Liver (tissue), 3 donors: ENCODE results near the gene RAET1G.

ENCODE experiments used
- SP1 ChIP-seq: IDR thresholded peaks from 2 replicates; pipeline ENCODE4 v1.6.1; 2018; ENCODE audit warnings: antibody characterized with exemption, mild to moderate bottlenecking
- TF ChIP-seq, protein P1 (sequence below): fragments of 150-350 bp; IDR thresholded peaks from 2 replicates; pipeline ENCODE4 v1.5.1; 2017; ENCODE audit warnings: improper control_type of control experiment, low read depth, low read length; ENCODE audit not compliant: missing input control
- donor health status: healthy.
- donor health status: healthy.

DNA sequence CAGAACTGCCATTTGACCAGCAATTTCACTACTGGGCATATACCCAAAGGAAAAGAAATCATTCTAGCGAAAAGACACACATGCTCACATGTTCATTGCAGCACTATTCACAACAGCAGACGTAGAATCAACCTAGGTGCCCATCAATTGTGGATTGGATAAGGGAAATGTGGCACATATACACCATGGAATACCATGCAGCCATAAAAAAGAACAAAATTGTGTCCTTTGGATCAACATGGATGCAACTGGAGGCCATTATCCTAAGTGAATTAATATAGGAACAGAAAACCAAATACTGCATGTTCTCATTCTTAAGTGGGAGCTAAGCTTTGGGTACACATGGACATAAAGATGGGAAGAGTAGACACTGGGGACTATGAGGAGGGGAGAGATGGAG, 41.1 kb downstream of the RAET1G start:
- no peak for TF ChIP-seq SP1
- TF ChIP-seq, protein P1, sequence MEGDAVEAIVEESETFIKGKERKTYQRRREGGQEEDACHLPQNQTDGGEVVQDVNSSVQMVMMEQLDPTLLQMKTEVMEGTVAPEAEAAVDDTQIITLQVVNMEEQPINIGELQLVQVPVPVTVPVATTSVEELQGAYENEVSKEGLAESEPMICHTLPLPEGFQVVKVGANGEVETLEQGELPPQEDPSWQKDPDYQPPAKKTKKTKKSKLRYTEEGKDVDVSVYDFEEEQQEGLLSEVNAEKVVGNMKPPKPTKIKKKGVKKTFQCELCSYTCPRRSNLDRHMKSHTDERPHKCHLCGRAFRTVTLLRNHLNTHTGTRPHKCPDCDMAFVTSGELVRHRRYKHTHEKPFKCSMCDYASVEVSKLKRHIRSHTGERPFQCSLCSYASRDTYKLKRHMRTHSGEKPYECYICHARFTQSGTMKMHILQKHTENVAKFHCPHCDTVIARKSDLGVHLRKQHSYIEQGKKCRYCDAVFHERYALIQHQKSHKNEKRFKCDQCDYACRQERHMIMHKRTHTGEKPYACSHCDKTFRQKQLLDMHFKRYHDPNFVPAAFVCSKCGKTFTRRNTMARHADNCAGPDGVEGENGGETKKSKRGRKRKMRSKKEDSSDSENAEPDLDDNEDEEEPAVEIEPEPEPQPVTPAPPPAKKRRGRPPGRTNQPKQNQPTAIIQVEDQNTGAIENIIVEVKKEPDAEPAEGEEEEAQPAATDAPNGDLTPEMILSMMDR, result no peak
